DOHH2 (cell line): Measurements from ENCODE around the gene VPS37D.

ENCODE experiments used
- CTCF ChIP-seq: fragments of 200-600 bp; sonication (generic); IDR thresholded peaks from one replicate; pipeline ENCODE4 v1.5.1; 2014; ENCODE audit warnings: antibody characterized with exemption, mild to moderate bottlenecking, low read depth, low read length; ENCODE audit not compliant: poor library complexity, severe bottlenecking
- EZH2phosphoT487 ChIP-seq: fragments of 200-600 bp; sonication (generic); IDR thresholded peaks from 2 replicates; pipeline ENCODE4 v1.6.1; 2017; ENCODE audit warnings: borderline replicate concordance, mild to moderate bottlenecking, antibody characterized with exemption, low read length, moderate library complexity, mixed read lengths

DNA sequence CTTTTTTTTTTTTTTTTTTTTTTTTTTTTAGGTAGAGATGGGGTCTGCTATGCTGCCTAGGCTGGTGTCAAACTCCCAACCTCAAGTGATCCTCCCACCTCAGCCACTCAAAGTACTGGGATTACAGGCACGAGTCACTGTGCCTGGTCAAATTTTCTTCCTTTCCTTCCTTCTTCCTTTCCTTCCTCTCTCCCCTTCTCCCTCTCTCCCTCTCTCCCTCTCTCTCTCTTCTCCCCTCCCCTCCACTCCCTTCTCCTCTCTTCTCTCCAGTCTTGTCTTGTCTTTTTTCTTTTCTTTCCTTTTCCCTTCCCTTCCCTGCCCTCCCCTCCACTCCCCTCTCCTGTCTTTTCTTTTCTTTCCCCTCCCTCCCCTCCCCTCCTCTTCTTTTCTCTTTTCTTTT is 36.1 kb upstream of the VPS37D start:
- no peak for TF ChIP-seq CTCF
- TF ChIP-seq EZH2phosphoT487, result no peak
